Measurements from ENCODE around the gene PCDHGC3.

Gene PCDHGC3

DNA sequence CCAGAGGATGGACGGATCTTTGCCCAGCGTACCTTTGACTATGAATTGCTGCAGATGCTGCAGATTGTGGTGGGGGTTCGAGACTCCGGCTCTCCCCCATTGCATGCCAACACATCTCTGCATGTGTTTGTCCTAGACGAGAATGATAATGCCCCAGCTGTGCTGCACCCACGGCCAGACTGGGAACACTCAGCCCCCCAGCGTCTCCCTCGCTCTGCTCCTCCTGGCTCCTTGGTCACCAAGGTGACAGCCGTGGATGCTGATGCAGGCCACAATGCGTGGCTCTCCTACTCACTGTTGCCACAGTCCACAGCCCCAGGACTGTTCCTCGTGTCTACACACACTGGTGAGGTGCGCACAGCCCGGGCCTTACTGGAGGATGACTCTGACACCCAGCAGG is 15.0 kb downstream of the PCDHGC3 start:
- Histone ChIP-seq H3K27ac (ENCODE audit: low read length) (no peak overlapping the region), H3K27me3 (ENCODE audit: low read depth, low read length) (no peaks in the 10 kb centered on the region), H3K4me1 (ENCODE audit: low read length) (no peaks in the 10 kb centered on the region), H4K20me1 (ENCODE audit: insufficient read depth, low read length) (no peaks in the 10 kb centered on the region), H3K4me3 (ENCODE audit: low read length) (no peak overlapping the region), H3K4me2 (ENCODE audit: low read length) (no peak overlapping the region), H2AFZ (ENCODE audit: low read depth, low read length) (no peak overlapping the region), H3K79me2 (ENCODE audit: low read length) (no peaks in the 10 kb centered on the region), H3K36me3 (replicated peaks; ENCODE audit: low read depth, low read length) (no peaks in the 10 kb centered on the region), H3K9ac (ENCODE audit: low read length) (no peak overlapping the region), H3K9me3 (ENCODE audit: insufficient read depth, low read length) (no peaks in the 10 kb centered on the region)
- TF ChIP-seq, protein P1, sequence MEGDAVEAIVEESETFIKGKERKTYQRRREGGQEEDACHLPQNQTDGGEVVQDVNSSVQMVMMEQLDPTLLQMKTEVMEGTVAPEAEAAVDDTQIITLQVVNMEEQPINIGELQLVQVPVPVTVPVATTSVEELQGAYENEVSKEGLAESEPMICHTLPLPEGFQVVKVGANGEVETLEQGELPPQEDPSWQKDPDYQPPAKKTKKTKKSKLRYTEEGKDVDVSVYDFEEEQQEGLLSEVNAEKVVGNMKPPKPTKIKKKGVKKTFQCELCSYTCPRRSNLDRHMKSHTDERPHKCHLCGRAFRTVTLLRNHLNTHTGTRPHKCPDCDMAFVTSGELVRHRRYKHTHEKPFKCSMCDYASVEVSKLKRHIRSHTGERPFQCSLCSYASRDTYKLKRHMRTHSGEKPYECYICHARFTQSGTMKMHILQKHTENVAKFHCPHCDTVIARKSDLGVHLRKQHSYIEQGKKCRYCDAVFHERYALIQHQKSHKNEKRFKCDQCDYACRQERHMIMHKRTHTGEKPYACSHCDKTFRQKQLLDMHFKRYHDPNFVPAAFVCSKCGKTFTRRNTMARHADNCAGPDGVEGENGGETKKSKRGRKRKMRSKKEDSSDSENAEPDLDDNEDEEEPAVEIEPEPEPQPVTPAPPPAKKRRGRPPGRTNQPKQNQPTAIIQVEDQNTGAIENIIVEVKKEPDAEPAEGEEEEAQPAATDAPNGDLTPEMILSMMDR (IDR thresholded peaks at IDR 0.05; ENCODE audit: low read depth, low read length) = no peak
- no peak for TF ChIP-seq EZH2phosphoT487 (IDR thresholded peaks at IDR 0.05; ENCODE audit: low read depth)

DNA sequence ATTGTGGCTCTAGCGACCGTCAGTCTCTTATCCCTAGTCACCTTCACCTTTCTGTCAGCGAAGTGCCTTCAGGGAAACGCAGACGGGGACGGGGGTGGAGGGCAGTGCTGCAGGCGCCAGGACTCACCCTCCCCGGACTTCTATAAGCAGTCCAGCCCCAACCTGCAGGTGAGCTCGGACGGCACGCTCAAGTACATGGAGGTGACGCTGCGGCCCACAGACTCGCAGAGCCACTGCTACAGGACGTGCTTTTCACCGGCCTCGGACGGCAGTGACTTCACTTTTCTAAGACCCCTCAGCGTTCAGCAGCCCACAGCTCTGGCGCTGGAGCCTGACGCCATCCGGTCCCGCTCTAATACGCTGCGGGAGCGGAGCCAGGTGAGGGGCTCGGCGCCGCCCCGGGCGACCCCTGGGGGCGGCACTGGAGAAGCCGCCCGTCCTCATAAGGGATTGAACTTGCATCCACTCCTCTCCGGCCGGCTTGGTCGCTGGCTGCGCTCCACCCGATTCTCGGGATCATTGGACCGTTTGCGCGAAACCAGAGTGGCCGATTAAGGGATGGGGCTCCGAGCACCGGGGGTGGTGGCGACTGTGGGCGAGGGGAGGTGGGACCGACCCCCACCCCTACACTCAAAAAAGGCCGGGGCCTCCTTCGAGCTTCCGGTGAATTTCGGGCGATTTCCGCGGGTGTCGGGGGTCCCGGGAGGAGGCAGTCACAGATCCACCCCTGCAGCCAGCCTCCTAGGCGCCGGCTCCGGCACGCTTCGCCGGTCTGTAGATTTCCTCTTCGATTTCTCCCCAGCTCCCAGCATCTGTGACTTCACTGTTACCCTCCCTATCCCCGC is 15.8 kb downstream of the PCDHGC3 start:
- no peaks in the 10 kb centered on the region for H3K27me3 ChIP-seq (ENCODE audit: low read depth, low read length)
- no peak overlapping the region for H3K4me3 ChIP-seq (ENCODE audit: low read length)
- H2AFZ ChIP-seq (ENCODE audit: low read depth, low read length) = no peak overlapping the region
- H4K20me1 ChIP-seq (ENCODE audit: insufficient read depth, low read length) = no peaks in the 10 kb centered on the region
- no peak overlapping the region for H3K27ac ChIP-seq (ENCODE audit: low read length)
- no peaks in the 10 kb centered on the region for H3K36me3 ChIP-seq (replicated peaks; ENCODE audit: low read depth, low read length)
- no peak overlapping the region for H3K9ac ChIP-seq (ENCODE audit: low read length)
- H3K4me2 ChIP-seq (ENCODE audit: low read length) = no peak overlapping the region
- no peaks in the 10 kb centered on the region for H3K4me1 ChIP-seq (ENCODE audit: low read length)
- TF ChIP-seq, protein P1 (IDR thresholded peaks at IDR 0.05; ENCODE audit: low read depth, low read length) = no peak
- no peak for TF ChIP-seq EZH2phosphoT487 (IDR thresholded peaks at IDR 0.05; ENCODE audit: low read depth)
- H3K9me3 ChIP-seq (ENCODE audit: insufficient read depth, low read length) = no peaks in the 10 kb centered on the region
- H3K79me2 ChIP-seq (ENCODE audit: low read length) = no peaks in the 10 kb centered on the region

DNA sequence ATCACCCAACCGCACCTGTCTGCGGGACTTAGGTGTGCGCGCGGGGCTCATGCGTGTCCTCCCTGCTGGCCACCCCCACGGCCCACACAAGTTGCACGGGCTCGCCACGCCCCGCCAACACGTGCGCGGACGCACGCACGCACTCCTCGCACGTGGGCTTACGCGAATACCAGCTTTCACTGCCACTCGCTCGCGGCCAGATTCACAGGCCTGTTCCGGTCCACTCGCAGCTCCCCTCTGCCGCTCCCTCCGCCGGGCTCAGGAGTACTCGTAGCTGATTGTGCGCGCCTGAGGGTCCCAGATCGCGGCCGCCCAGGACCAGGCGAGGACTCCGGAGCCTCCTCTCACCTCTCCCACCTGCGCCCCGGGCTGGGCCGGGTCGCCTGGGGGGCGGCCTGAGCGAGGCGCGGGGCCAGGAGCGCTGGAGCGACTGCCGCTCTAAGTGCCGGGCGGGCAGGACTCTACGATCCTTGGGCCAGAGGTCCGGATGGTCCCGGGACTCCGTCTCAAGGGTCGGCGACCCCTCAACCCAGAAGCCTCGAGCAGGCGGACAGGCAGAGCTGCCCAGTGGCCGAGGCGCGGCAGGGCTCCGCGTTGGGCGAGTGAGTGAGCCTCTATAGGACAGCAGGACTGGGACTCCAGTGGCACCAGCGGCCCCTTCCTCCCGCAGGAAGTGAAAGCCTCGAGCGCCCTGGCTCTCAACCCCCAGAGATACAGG is 16.6 kb downstream of the PCDHGC3 start:
- H2AFZ ChIP-seq (ENCODE audit: low read depth, low read length) = no peak overlapping the region
- no peak overlapping the region for H3K4me2 ChIP-seq (ENCODE audit: low read length)
- H3K27me3 ChIP-seq (ENCODE audit: low read depth, low read length) = no peaks in the 10 kb centered on the region
- H3K27ac ChIP-seq (ENCODE audit: low read length) = no peak overlapping the region
- no peaks in the 10 kb centered on the region for H3K79me2 ChIP-seq (ENCODE audit: low read length)
- no peak overlapping the region for H3K9ac ChIP-seq (ENCODE audit: low read length)
- no peaks in the 10 kb centered on the region for H3K9me3 ChIP-seq (ENCODE audit: insufficient read depth, low read length)
- no peaks in the 10 kb centered on the region for H3K4me1 ChIP-seq (ENCODE audit: low read length)
- H4K20me1 ChIP-seq (ENCODE audit: insufficient read depth, low read length) = no peaks in the 10 kb centered on the region
- H3K4me3 ChIP-seq (ENCODE audit: low read length) = no peak overlapping the region
- H3K36me3 ChIP-seq (replicated peaks; ENCODE audit: low read depth, low read length) = no peaks in the 10 kb centered on the region
- TF ChIP-seq, protein P1 (IDR thresholded peaks at IDR 0.05; ENCODE audit: low read depth, low read length) = no peak
- TF ChIP-seq EZH2phosphoT487 (IDR thresholded peaks at IDR 0.05; ENCODE audit: low read depth) = no peak
